Neuronal stem cell (in vitro differentiated cells): ENCODE results near the gene YAE1.

Experiments
- DNase-seq: peaks from one replicate; pipeline ENCODE4 v3.0.0-alpha.2; 2013; ENCODE audit warnings: low spot score
- H2AFZ ChIP-seq: one replicate; pipeline ENCODE4 v1.6.1; 2013; ENCODE audit warnings: mild to moderate bottlenecking, low read length, inconsistent platforms
- H2AK5ac ChIP-seq: 2 replicates; pipeline ENCODE4 v1.6.1; 2013; ENCODE audit warnings: low read depth, mild to moderate bottlenecking, inconsistent platforms, low read length, moderate library complexity, mixed read lengths
- H2BK120ac ChIP-seq: 2 replicates; pipeline ENCODE4 v1.6.1; 2013; ENCODE audit warnings: low read depth, mild to moderate bottlenecking, inconsistent platforms, low read length, moderate library complexity, mixed read lengths
- H2BK12ac ChIP-seq: one replicate; pipeline ENCODE4 v1.6.1; 2013; ENCODE audit warnings: low read length, inconsistent platforms
- H2BK15ac ChIP-seq: 2 replicates; pipeline ENCODE4 v1.6.1; 2013; ENCODE audit warnings: mild to moderate bottlenecking, low read length, inconsistent platforms, mixed read lengths
- H2BK5ac ChIP-seq: one replicate; pipeline ENCODE4 v1.6.1; 2013; ENCODE audit warnings: inconsistent platforms, mild to moderate bottlenecking, low read length, moderate library complexity
- H3K14ac ChIP-seq: one replicate; pipeline ENCODE4 v1.6.1; 2013; ENCODE audit warnings: low read length, inconsistent platforms
- H3K18ac ChIP-seq: 2 replicates; pipeline ENCODE4 v1.6.1; 2013; ENCODE audit warnings: low read length, inconsistent platforms
- H3K23ac ChIP-seq: 2 replicates; pipeline ENCODE4 v1.6.1; 2013; ENCODE audit warnings: low read depth, mild to moderate bottlenecking, mixed read lengths, low read length, inconsistent platforms; ENCODE audit not compliant: poor library complexity
- H3K27ac ChIP-seq: replicated peaks from 3 replicates; pipeline ENCODE4 v1.5.1; 2013; ENCODE audit warnings: low read length, inconsistent platforms
- H3K27me3 ChIP-seq, 3 experiments: 2 replicates each; pipeline ENCODE4 v1.6.1; 2013; ENCODE audit warnings: low read length in 3 of 3, mild to moderate bottlenecking in 2 of 3, inconsistent platforms in 1 of 3, low read depth in 1 of 3, mixed read lengths in 1 of 3, moderate library complexity in 1 of 3; ENCODE audit not compliant: control insufficient read depth in 3 of 3, insufficient read depth in 3 of 3
- H3K36me3 ChIP-seq, 2 donors: replicated peaks in 1 of 2; 2 replicates each; pipeline ENCODE4 v1.6.1; 2013; ENCODE audit warnings: low read length in 2 of 2; ENCODE audit not compliant: control insufficient read depth in 2 of 2, insufficient read depth in 2 of 2
- H3K4ac ChIP-seq: 2 replicates; pipeline ENCODE4 v1.6.1; 2013; ENCODE audit warnings: inconsistent platforms, mild to moderate bottlenecking, low read length, moderate library complexity
- H3K4me1 ChIP-seq, 2 donors: 1 replicate in 1 of 2; 2 replicates in 1 of 2; pipeline ENCODE4 v1.6.1; 2013; ENCODE audit warnings: low read length in 2 of 2, low read depth in 1 of 2; ENCODE audit not compliant: control insufficient read depth in 2 of 2, insufficient read depth in 1 of 2
- H3K4me2 ChIP-seq: one replicate; pipeline ENCODE4 v1.6.1; 2013; ENCODE audit warnings: mild to moderate bottlenecking, low read length, inconsistent platforms; ENCODE audit not compliant: insufficient read depth, poor library complexity, severe bottlenecking
- H3K4me3 ChIP-seq, 2 donors: 2 replicates each; pipeline ENCODE4 v1.5.1; 2013; ENCODE audit warnings: low read length in 2 of 2, mild to moderate bottlenecking in 2 of 2, inconsistent platforms in 1 of 2, moderate library complexity in 1 of 2
- H3K79me1 ChIP-seq: one replicate; pipeline ENCODE4 v1.6.1; 2013; ENCODE audit warnings: low read depth, mild to moderate bottlenecking, inconsistent platforms, low read length, moderate library complexity
- H3K9ac ChIP-seq: one replicate; pipeline ENCODE4 v1.6.1; 2013; ENCODE audit warnings: mild to moderate bottlenecking, low read depth, low read length, inconsistent platforms; ENCODE audit not compliant: poor library complexity
- H3K9me3 ChIP-seq, 2 donors: replicated peaks in 1 of 2; 2 replicates each; pipeline versions ENCODE3 to v1.6.1; 2013; ENCODE audit warnings: low read length in 2 of 2, mild to moderate bottlenecking in 2 of 2, inconsistent platforms in 1 of 2, low read depth in 1 of 2, mixed read lengths in 1 of 2, moderate library complexity in 1 of 2; ENCODE audit not compliant: control insufficient read depth in 2 of 2, insufficient read depth in 1 of 2
- H4K8ac ChIP-seq: one replicate; pipeline ENCODE4 v1.6.1; 2013; ENCODE audit warnings: low read depth, mild to moderate bottlenecking, inconsistent platforms, low read length, moderate library complexity
- H4K91ac ChIP-seq: one replicate; pipeline ENCODE4 v1.6.1; 2013; ENCODE audit warnings: low read length, low read depth, mild to moderate bottlenecking, inconsistent platforms; ENCODE audit not compliant: poor library complexity
- WGBS, 2 donors: extraction: QIAGEN DNeasy Blood & Tissue Kit; methylation state at CpG; one replicate each; pipeline ENCODE4 v1.1.7; 2013; ENCODE audit warnings: missing lambda C conversion rate in 2 of 2, mixed read lengths in 1 of 2; ENCODE audit not compliant: insufficient read length in 2 of 2, insufficient replicate concordance in 1 of 2; ENCODE audit errors: extremely low coverage in 2 of 2; 5-methylcytosine and 5-hydroxymethylcytosine counted together

YAE1 gene

GRCh38 chr7:39602351-39602750 is 36.1 kb downstream of the YAE1 start:
- Histone ChIP-seq H2BK12ac (no peak overlapping the region), H3K9ac (no peak overlapping the region), H2BK120ac (no peak overlapping the region), H2BK15ac (no peak overlapping the region), H3K23ac (no peak overlapping the region), H3K79me1 (no peaks in the 10 kb centered on the region), H3K18ac (no peak overlapping the region), H3K4me1 (no peaks in the 10 kb centered on the region), H4K91ac (no peak overlapping the region), H3K36me3 (no peaks in the 10 kb centered on the region), H4K8ac (no peak overlapping the region), H2AK5ac (no peak overlapping the region), H3K4ac (no peak overlapping the region), H2BK5ac (no peak overlapping the region), H2AFZ (no peak overlapping the region), H3K4me2 (no peak overlapping the region), H3K27ac (no peak overlapping the region), H3K9me3 (peaks cover 3 to 4% of the 10 kb centered on the region in 2 donors), H3K4me3 (no peak overlapping the region), H3K27me3 (no peaks in the 10 kb centered on the region), H3K14ac (no peak overlapping the region)
- no peak for DNase-seq
- no CpG with 5 or more reads among the region's 2 CpGs for WGBS, 2 donors

GRCh38 chr7:39603924-39604323 is 37.7 kb downstream of the YAE1 start:
- Histone ChIP-seq H2BK12ac (no peak overlapping the region), H2AK5ac (no peak overlapping the region), H2BK5ac (no peak overlapping the region), H3K27ac (no peak overlapping the region), H2BK120ac (no peak overlapping the region), H3K4me3 (no peak overlapping the region), H3K4ac (no peak overlapping the region), H3K36me3 (no peaks in the 10 kb centered on the region), H3K4me2 (no peak overlapping the region), H2BK15ac (no peak overlapping the region), H4K91ac (no peak overlapping the region), H3K18ac (no peak overlapping the region), H2AFZ (no peak overlapping the region), H3K23ac (no peak overlapping the region), H3K4me1 (no peaks in the 10 kb centered on the region), H3K14ac (no peak overlapping the region), H3K27me3 (no peaks in the 10 kb centered on the region), H3K9me3 (peaks cover 3 to 4% of the 10 kb centered on the region in 2 donors), H3K9ac (no peak overlapping the region), H3K79me1 (no peaks in the 10 kb centered on the region), H4K8ac (no peak overlapping the region)
- no peak for DNase-seq

- H2BK12ac ChIP-seq, result no peak overlapping the region
- H3K23ac ChIP-seq, result no peak overlapping the region
- H2BK15ac ChIP-seq, result no peak overlapping the region
- no peak overlapping the region for H4K91ac ChIP-seq
- no peaks in the 10 kb centered on the region for H3K36me3 ChIP-seq
- H4K8ac ChIP-seq, result no peak overlapping the region
- no peak overlapping the region for H2AFZ ChIP-seq
- no peak overlapping the region for H3K9ac ChIP-seq
- H2BK120ac ChIP-seq, result no peak overlapping the region
- DNase-seq, result no peak
- H3K4me3 ChIP-seq, result no peak overlapping the region
- H3K18ac ChIP-seq, result no peak overlapping the region
- no peak overlapping the region for H3K27ac ChIP-seq
- H3K4ac ChIP-seq, result no peak overlapping the region
- H3K4me2 ChIP-seq, result no peak overlapping the region
- H3K79me1 ChIP-seq, result no peaks in the 10 kb centered on the region
- peaks cover 3 to 4% of the 10 kb centered on the region in 2 donors for H3K9me3 ChIP-seq
- WGBS, 2 donors, result no CpG with 5 or more reads among the region's 1 CpG
- no peak overlapping the region for H3K14ac ChIP-seq
- no peaks in the 10 kb centered on the region for H3K27me3 ChIP-seq
- no peak overlapping the region for H2AK5ac ChIP-seq
- H3K4me1 ChIP-seq, result no peaks in the 10 kb centered on the region
- no peak overlapping the region for H2BK5ac ChIP-seq
Measured at GRCh38 chr7:39605087-39605486, 38.9 kb downstream of the YAE1 start.

GRCh38 chr7:39606352-39606751 is 40.1 kb downstream of the YAE1 start:
- Histone ChIP-seq H3K4me3 (no peak overlapping the region), H3K14ac (no peak overlapping the region), H2BK12ac (no peak overlapping the region), H3K4me2 (no peak overlapping the region), H3K23ac (no peak overlapping the region), H3K27ac (no peak overlapping the region), H3K9me3 (peaks cover 3 to 4% of the 10 kb centered on the region in 2 donors), H2BK120ac (no peak overlapping the region), H2AFZ (no peak overlapping the region), H2BK15ac (no peak overlapping the region), H3K18ac (no peak overlapping the region), H3K79me1 (no peaks in the 10 kb centered on the region), H3K4me1 (no peaks in the 10 kb centered on the region), H4K91ac (no peak overlapping the region), H3K36me3 (no peaks in the 10 kb centered on the region), H2AK5ac (no peak overlapping the region), H3K27me3 (no peaks in the 10 kb centered on the region), H3K9ac (no peak overlapping the region), H4K8ac (no peak overlapping the region), H3K4ac (no peak overlapping the region), H2BK5ac (no peak overlapping the region)
- DNase-seq, result no peak
- no CpG with 5 or more reads among the region's 2 CpGs for WGBS, 2 donors
